Stimulated activated naive CD8-positive, alpha-beta T cell treated with anti-CD3 and anti-CD28 coated beads, Interleukin-15, Interleukin-2, amounts not matched to agents 100 ng/mL and 50 ng/mL, for 24 hours (primary cell): ENCODE data around the gene PLAAT4.

Source experiments
- H3K27ac Mint-ChIP-seq: one replicate; pipeline ENCODE4 v1.8.0; 2021; ENCODE audit warnings: mild to moderate bottlenecking, mixed read lengths
- H3K27me3 Mint-ChIP-seq: one replicate; pipeline ENCODE4 v1.8.0; 2021; ENCODE audit warnings: mixed read lengths
- H3K36me3 Mint-ChIP-seq: one replicate; pipeline ENCODE4 v1.8.0; 2021; ENCODE audit warnings: low read depth, mixed read lengths
- H3K4me1 Mint-ChIP-seq: one replicate; pipeline ENCODE4 v1.8.0; 2021; ENCODE audit warnings: low read depth, mixed read lengths
- H3K4me3 Mint-ChIP-seq: one replicate; pipeline ENCODE4 v1.8.0; 2021; ENCODE audit warnings: mild to moderate bottlenecking, mixed read lengths
- H3K9me3 Mint-ChIP-seq: one replicate; pipeline ENCODE4 v1.8.0; 2021; ENCODE audit warnings: mixed read lengths

PLAAT4 gene

GRCh38 chr11:63536669-63537292, at the start of gene PLAAT4:
TSS of gene PLAAT4 (plus strand) at chr11:63536808. CDS start at chr11:63536869, 61 bp downstream.
- no peaks in the 10 kb centered on the region for H3K9me3 Mint-ChIP-seq
- no peaks in the 10 kb centered on the region for H3K27me3 Mint-ChIP-seq
- peak within 1 kb of the TSS; percentile 81 for H3K27ac Mint-ChIP-seq
- peak within 1 kb of the TSS; percentile 85 for H3K4me3 Mint-ChIP-seq
- H3K4me1 Mint-ChIP-seq = peaks cover 84% of the 10 kb centered on the region
- no peaks in the 10 kb centered on the region for H3K36me3 Mint-ChIP-seq

- Mint-ChIP-seq H3K9me3 (peaks cover 20% of the 10 kb centered on the region), H3K27ac (no peak overlapping the region), H3K27me3 (peaks cover 35% of the 10 kb centered on the region), H3K36me3 (no peaks in the 10 kb centered on the region), H3K4me3 (no peak overlapping the region), H3K4me1 (peaks cover 14% of the 10 kb centered on the region)
Measured at GRCh38 chr11:63488789-63489188, 47.8 kb upstream of the PLAAT4 start.

- Mint-ChIP-seq H3K27ac (no peak overlapping the region), H3K9me3 (peaks cover 9% of the 10 kb centered on the region), H3K36me3 (no peaks in the 10 kb centered on the region), H3K27me3 (peaks cover 38% of the 10 kb centered on the region), H3K4me3 (no peak overlapping the region), H3K4me1 (peaks cover 14% of the 10 kb centered on the region)
Measured at GRCh38 chr11:63489879-63490278, 46.7 kb upstream of the PLAAT4 start.

GRCh38 chr11:63490551-63491239, 45.9 kb upstream of the PLAAT4 start, which contains the start of gene PLAAT5:
TSS of gene PLAAT5 (minus strand) at chr11:63491167. CDS start at chr11:63491034, 133 bp downstream.
- Mint-ChIP-seq H3K4me1 (peaks cover 14% of the 10 kb centered on the region), H3K36me3 (no peaks in the 10 kb centered on the region), H3K4me3 (peak within 1 kb of the TSS; percentile 82), H3K27ac (no peak within 1 kb of the TSS), H3K9me3 (peaks cover under 1% of the 10 kb centered on the region), H3K27me3 (peaks cover 35% of the 10 kb centered on the region)

- no peak overlapping the region for H3K27ac Mint-ChIP-seq
- peak overlapping the region; percentile 82 for H3K4me3 Mint-ChIP-seq
- H3K9me3 Mint-ChIP-seq = no peaks in the 10 kb centered on the region
- no peaks in the 10 kb centered on the region for H3K36me3 Mint-ChIP-seq
- H3K27me3 Mint-ChIP-seq = peaks cover 33% of the 10 kb centered on the region
- peaks cover 14% of the 10 kb centered on the region for H3K4me1 Mint-ChIP-seq
Measured at GRCh38 chr11:63491240-63491587, 45.4 kb upstream of the PLAAT4 start.

GRCh38 chr11:63491636-63492372, 44.8 kb upstream of the PLAAT4 start:
- Mint-ChIP-seq H3K27me3 (peaks cover 30% of the 10 kb centered on the region), H3K27ac (no peak overlapping the region), H3K9me3 (no peaks in the 10 kb centered on the region), H3K4me1 (peaks cover 14% of the 10 kb centered on the region), H3K36me3 (no peaks in the 10 kb centered on the region), H3K4me3 (peak overlapping the region; percentile 82)

GRCh38 chr11:63492441-63492840, 44.2 kb upstream of the PLAAT4 start:
- H3K27ac Mint-ChIP-seq = no peak overlapping the region

GRCh38 chr11:63493127-63493526, 43.5 kb upstream of the PLAAT4 start:
- Mint-ChIP-seq H3K4me3 (no peak overlapping the region), H3K9me3 (no peaks in the 10 kb centered on the region), H3K27ac (no peak overlapping the region), H3K27me3 (peaks cover 42% of the 10 kb centered on the region), H3K4me1 (peaks cover 14% of the 10 kb centered on the region), H3K36me3 (no peaks in the 10 kb centered on the region)

More at GRCh38 chr11:63492441-63492840, 44.2 kb upstream of the PLAAT4 start:
- H3K27me3 Mint-ChIP-seq = peaks cover 36% of the 10 kb centered on the region
- H3K9me3 Mint-ChIP-seq = no peaks in the 10 kb centered on the region
- H3K36me3 Mint-ChIP-seq = no peaks in the 10 kb centered on the region
- peaks cover 14% of the 10 kb centered on the region for H3K4me1 Mint-ChIP-seq
- no peak overlapping the region for H3K4me3 Mint-ChIP-seq

- H3K9me3 Mint-ChIP-seq = peaks cover 8% of the 10 kb centered on the region
- H3K27me3 Mint-ChIP-seq = peaks cover 32% of the 10 kb centered on the region
- H3K4me3 Mint-ChIP-seq = no peak overlapping the region
- H3K27ac Mint-ChIP-seq = no peak overlapping the region
- H3K36me3 Mint-ChIP-seq = peaks cover 7% of the 10 kb centered on the region
- peaks cover 14% of the 10 kb centered on the region for H3K4me1 Mint-ChIP-seq
Measured at GRCh38 chr11:63494975-63495374, 41.6 kb upstream of the PLAAT4 start.

GRCh38 chr11:63499874-63500273, 36.7 kb upstream of the PLAAT4 start:
- H3K27me3 Mint-ChIP-seq = peaks cover 12% of the 10 kb centered on the region
- no peak overlapping the region for H3K4me3 Mint-ChIP-seq
- H3K27ac Mint-ChIP-seq = no peak overlapping the region
- peaks cover 12% of the 10 kb centered on the region for H3K36me3 Mint-ChIP-seq
- H3K9me3 Mint-ChIP-seq = peaks cover 17% of the 10 kb centered on the region
- no peaks in the 10 kb centered on the region for H3K4me1 Mint-ChIP-seq

GRCh38 chr11:63501236-63501635, 35.4 kb upstream of the PLAAT4 start:
- H3K27me3 Mint-ChIP-seq = peaks cover 12% of the 10 kb centered on the region
- peaks cover 17% of the 10 kb centered on the region for H3K9me3 Mint-ChIP-seq
- H3K27ac Mint-ChIP-seq = no peak overlapping the region
- H3K36me3 Mint-ChIP-seq = peaks cover 12% of the 10 kb centered on the region
- no peak overlapping the region for H3K4me3 Mint-ChIP-seq
- H3K4me1 Mint-ChIP-seq = peaks cover 6% of the 10 kb centered on the region

GRCh38 chr11:63502252-63502820, 34.3 kb upstream of the PLAAT4 start:
- peaks cover 17% of the 10 kb centered on the region for H3K9me3 Mint-ChIP-seq
- H3K4me3 Mint-ChIP-seq = no peak overlapping the region
- H3K4me1 Mint-ChIP-seq = peaks cover 6% of the 10 kb centered on the region
- H3K36me3 Mint-ChIP-seq = peaks cover 12% of the 10 kb centered on the region
- H3K27me3 Mint-ChIP-seq = peaks cover 6% of the 10 kb centered on the region
- no peak overlapping the region for H3K27ac Mint-ChIP-seq

GRCh38 chr11:63503492-63503891, 33.1 kb upstream of the PLAAT4 start:
- H3K27me3 Mint-ChIP-seq = no peaks in the 10 kb centered on the region
- peaks cover 17% of the 10 kb centered on the region for H3K9me3 Mint-ChIP-seq
- H3K4me3 Mint-ChIP-seq = no peak overlapping the region
- H3K36me3 Mint-ChIP-seq = peaks cover 12% of the 10 kb centered on the region
- H3K27ac Mint-ChIP-seq = no peak overlapping the region
- peaks cover 6% of the 10 kb centered on the region for H3K4me1 Mint-ChIP-seq

- Mint-ChIP-seq H3K9me3 (peaks cover 17% of the 10 kb centered on the region), H3K27me3 (no peaks in the 10 kb centered on the region), H3K4me1 (peaks cover 6% of the 10 kb centered on the region), H3K36me3 (peaks cover 12% of the 10 kb centered on the region), H3K27ac (no peak overlapping the region), H3K4me3 (no peak overlapping the region)
Measured at GRCh38 chr11:63504054-63504453, 32.6 kb upstream of the PLAAT4 start.
